Fibroblast of the aortic adventitia (primary cell): ENCODE results near the gene MAP1LC3B2. TPM values are rescaled to one million over a fixed set of nuclear protein-coding genes. Genes with fewer than 3 reads are reported as not detected.
A peak's percentile ranks its signal among the peaks of the same experiment; 100 is the strongest.
"Not testable (repeated sequence)": the region's sequence is repeated elsewhere in the genome, so short reads cannot be mapped to it uniquely, and the experiment has no call there.

Source experiments
- DNase-seq: peaks from one replicate; pipeline ENCODE4 v3.0.0-alpha.2; 2010; ENCODE audit warnings: low read depth
- H3K4me3 ChIP-seq: 2 replicates; pipeline ENCODE4 v1.5.1; 2011; ENCODE audit warnings: low read depth, mild to moderate bottlenecking, control low read depth, low read length, moderate library complexity
- CTCF ChIP-seq: IDR thresholded peaks from 2 replicates; pipeline ENCODE4 v1.5.1; 2011; ENCODE audit warnings: mild to moderate bottlenecking, low read length, control low read depth, inconsistent platforms; ENCODE audit not compliant: insufficient read depth
- total RNA-seq: library from RNA; depleted of rRNA; stranded (reverse); fragments of >200 nt; gene quantifications from 2 replicates; pipeline ENCODE4 v1.2.3, GENCODE V29; 2012; ENCODE audit warnings: low replicate concordance

The MAP1LC3B2 gene
- total RNA-seq, 1 donor, result not detected

- no peak for DNase-seq
Measured at GRCh38 chr12:116564080-116564479, 4.9 kb downstream of the MAP1LC3B2 start.

GRCh38 chr12:116565221-116565620, 6.0 kb downstream of the MAP1LC3B2 start:
- not testable (repeated sequence) for DNase-seq

More at GRCh38 chr12:116564080-116564479, 4.9 kb downstream of the MAP1LC3B2 start:
- TF ChIP-seq CTCF, result no peak
- no peak overlapping the region for H3K4me3 ChIP-seq

GRCh38 chr12:116565963-116566362, 6.8 kb downstream of the MAP1LC3B2 start:
- DNase-seq, result no peak
- H3K4me3 ChIP-seq, result no peak overlapping the region
- TF ChIP-seq CTCF, result no peak

More at GRCh38 chr12:116565221-116565620, 6.0 kb downstream of the MAP1LC3B2 start:
- H3K4me3 ChIP-seq, result not testable (repeated sequence)

- no peak overlapping the region for H3K4me3 ChIP-seq
Measured at GRCh38 chr12:116568203-116568602, 9.0 kb downstream of the MAP1LC3B2 start.

GRCh38 chr12:116571089-116571488, 11.9 kb downstream of the MAP1LC3B2 start:
- TF ChIP-seq CTCF, result no peak
- DNase-seq, result no peak

More at GRCh38 chr12:116568203-116568602, 9.0 kb downstream of the MAP1LC3B2 start:
- DNase-seq, result no peak
- TF ChIP-seq CTCF, result no peak

GRCh38 chr12:116573776-116574175, 14.6 kb downstream of the MAP1LC3B2 start:
- no peak for TF ChIP-seq CTCF

More at GRCh38 chr12:116571089-116571488, 11.9 kb downstream of the MAP1LC3B2 start:
- H3K4me3 ChIP-seq, result no peak overlapping the region

GRCh38 chr12:116575754-116576153, 16.6 kb downstream of the MAP1LC3B2 start:
- not testable (repeated sequence) for DNase-seq, H3K4me3 ChIP-seq

More at GRCh38 chr12:116573776-116574175, 14.6 kb downstream of the MAP1LC3B2 start:
- no peak overlapping the region for H3K4me3 ChIP-seq
- DNase-seq, result no peak

GRCh38 chr12:116577154-116577561, 18.0 kb downstream of the MAP1LC3B2 start:
- no peak overlapping the region for H3K4me3 ChIP-seq
- TF ChIP-seq CTCF, result no peak
- peak; percentile 30 for DNase-seq
